Measurements from ENCODE around the gene DBF4.
A peak's percentile ranks its signal among the peaks of the same experiment; 100 is the strongest.
"Not testable (repeated sequence)": the region's sequence is repeated elsewhere in the genome, so short reads cannot be mapped to it uniquely, and the experiment has no call there.

The DBF4 gene

GRCh38 chr7:87882151-87882937 lies 6.1 kb downstream of the DBF4 start:
- DNase-seq (ENCODE audit: low read depth in 2 of 2): no peak

GRCh38 chr7:87885018-87885417 lies 8.7 kb downstream of the DBF4 start:
- DNase-seq (ENCODE audit: low read depth in 2 of 2): no peak

GRCh38 chr7:87886875-87887274 lies 10.6 kb downstream of the DBF4 start:
- peak in 1 of 2 experiments; percentile 6 for DNase-seq (ENCODE audit: low read depth in 2 of 2)

- no peak for DNase-seq (ENCODE audit: low read depth in 2 of 2)
These were observed 19.1 kb downstream of the DBF4 start for GRCh38 chr7:87895363-87895762.

DNA sequence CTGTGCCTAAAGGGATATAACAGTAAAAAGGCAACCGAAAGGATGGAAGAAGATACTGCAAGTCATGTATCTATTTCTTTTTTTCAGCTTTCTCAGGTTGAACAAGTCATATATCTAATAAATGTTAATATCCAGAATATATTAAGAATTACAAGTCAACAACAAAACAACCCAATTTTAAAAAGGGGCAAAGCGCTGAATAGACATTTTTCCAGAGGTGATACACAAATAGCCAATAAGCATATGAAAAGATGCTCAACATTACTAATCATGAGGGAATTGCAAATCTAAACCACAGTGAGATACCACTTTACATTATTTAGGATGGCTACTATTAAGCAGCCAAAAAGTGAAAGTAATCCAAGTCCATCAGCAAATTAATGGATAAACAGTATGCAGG lies 23.0 kb downstream of the DBF4 start:
- no peak for DNase-seq (ENCODE audit: low read depth in 2 of 2)

DNA sequence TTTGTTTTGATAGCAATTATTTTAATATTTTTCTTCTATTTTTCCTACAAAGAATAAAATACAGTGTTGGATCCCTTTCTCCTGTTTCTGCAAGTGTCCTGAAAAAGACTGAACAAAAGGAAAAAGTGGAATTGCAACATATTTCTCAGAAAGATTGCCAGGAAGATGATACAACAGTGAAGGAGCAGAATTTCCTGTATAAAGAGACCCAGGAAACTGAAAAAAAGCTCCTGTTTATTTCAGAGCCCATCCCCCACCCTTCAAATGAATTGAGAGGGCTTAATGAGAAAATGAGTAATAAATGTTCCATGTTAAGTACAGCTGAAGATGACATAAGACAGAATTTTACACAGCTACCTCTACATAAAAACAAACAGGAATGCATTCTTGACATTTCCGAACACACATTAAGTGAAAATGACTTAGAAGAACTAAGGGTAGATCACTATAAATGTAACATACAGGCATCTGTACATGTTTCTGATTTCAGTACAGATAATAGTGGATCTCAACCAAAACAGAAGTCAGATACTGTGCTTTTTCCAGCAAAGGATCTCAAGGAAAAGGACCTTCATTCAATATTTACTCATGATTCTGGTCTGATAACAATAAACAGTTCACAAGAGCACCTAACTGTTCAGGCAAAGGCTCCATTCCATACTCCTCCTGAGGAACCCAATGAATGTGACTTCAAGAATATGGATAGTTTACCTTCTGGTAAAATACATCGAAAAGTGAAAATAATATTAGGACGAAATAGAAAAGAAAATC lies 31.0 kb downstream of the DBF4 start:
- peak in 1 of 2 experiments; percentile 2 for DNase-seq (ENCODE audit: low read depth in 2 of 2)

DNA sequence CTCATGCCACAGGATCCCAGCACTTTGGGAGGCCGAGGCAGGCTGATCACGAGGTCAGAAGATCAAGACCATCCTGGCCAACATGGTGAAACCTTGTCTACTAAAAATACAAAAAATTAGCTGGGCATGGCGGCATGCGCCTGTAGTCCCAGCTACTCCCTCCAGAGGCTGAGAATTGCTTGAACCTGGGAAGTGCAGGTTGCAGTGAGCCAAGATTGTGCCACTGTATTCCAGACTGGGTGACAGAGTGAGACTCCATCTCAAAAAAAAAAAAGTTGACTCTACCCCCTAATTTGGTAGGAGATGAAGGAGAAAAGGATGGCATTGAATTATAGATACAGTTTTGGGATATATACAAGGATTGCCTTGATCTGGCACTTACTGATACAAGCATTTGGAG lies 32.5 kb downstream of the DBF4 start:
- not testable (repeated sequence) for DNase-seq (ENCODE audit: low read depth in 2 of 2)

DNA sequence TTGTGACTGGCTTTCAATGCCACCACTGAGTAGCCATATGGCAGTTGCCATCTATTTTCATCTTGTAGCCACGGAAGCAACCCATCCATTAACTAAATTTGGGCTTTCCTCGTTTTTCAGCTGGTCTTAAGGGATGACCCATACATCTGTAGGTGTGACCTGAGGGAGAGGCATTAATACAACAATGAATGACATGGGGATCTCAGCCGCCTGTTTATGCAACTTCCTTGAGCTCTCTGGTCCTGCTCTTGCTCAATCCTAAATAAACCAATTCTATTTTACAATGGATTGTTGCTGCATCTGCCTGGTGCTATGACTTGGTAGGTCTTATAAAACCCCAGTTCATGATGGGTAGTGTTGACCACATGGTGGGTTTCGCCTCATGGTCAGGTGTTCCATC lies 35.8 kb downstream of the DBF4 start:
- DNase-seq (ENCODE audit: low read depth in 2 of 2): no peak

GRCh38 chr7:87918740-87919139 lies 42.4 kb downstream of the DBF4 start:
- DNase-seq (ENCODE audit: low read depth in 2 of 2): no peak

DNA sequence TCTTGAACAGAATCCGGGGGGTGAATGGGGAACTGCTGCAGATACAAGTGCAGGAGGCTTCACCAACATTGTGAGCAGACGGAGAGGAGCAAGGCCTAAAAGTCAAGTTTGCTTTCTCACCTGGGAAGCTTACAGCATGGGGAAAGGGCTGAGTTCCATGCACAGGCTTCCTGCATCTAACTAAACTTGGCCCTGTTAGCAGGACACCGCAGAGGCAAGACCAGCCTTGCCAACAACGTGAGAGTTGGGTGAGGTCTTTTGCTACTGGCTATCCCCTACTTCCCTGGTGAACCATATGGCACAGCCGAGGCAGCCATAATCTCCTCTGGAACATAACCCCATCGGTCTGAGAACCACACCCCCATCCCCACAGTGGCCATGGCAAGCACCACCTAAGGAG lies 43.6 kb downstream of the DBF4 start:
- no peak for DNase-seq (ENCODE audit: low read depth in 2 of 2)

DNA sequence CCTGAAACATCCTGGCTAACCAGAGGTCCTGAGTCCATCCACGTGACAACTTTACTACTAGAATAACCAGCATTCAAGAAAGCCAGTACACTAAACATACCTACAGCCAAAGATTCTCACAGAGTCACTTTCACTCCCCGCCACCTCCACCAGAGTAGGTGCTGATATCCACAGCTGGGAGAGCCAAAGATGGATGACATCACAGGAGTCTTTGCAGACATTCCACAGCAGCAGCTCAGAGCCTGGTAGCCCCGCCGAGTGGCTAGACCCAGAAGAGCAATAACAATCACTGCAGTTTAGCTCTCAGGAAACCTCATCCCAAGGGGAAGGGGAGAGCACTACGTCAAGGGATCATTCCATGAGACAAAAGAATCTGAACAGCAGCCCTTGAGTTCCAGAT lies 44.3 kb downstream of the DBF4 start:
- no peak for DNase-seq (ENCODE audit: low read depth in 2 of 2)

GRCh38 chr7:87922759-87923395 lies 46.6 kb downstream of the DBF4 start:
- not testable (repeated sequence) for DNase-seq (ENCODE audit: low read depth in 2 of 2)

DNA sequence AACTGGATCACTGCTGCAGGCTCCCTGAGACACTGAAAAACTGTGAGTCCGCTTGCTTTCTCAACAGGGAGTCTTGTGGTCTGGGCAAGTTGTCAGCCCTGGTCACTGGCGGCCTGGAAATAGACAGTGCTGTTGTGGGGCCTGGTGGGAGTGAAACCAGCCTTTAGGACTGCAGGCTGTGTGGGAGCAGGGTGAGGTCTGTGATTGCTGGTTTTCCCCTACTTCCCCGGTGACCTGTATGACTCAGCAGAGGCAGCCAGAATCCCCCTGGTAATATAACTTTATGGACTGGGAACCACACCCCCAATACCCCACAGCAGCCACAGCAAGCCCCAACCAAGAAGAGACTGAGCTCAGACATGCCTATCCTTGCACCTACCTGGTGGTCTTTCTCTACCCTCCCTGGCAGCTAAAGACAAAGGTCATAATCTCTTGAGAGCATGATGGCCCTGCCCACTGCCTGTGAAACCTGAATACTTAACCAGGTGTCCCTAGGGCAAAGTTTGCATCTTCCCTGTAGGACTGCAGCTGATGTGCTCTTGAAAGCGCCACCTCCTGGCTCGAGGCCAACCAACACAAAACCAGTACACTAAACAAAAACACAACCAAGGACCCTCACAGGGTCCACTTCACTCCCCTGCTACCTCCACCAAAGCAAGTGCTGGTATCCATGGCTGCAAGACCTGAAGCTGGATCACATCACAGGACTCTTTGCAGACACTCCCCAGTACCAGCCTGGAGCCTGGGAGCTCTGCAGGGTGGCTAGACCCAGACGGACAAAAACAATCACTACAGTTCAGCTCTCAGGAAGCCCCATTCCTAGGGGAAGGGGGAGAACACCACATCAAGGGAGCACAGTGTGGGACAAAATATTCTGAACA lies 50.5 kb downstream of the DBF4 start:
- DNase-seq (ENCODE audit: low read depth in 2 of 2): no peak

- no peak for DNase-seq (ENCODE audit: low read depth in 2 of 2)
These were observed 57.3 kb downstream of the DBF4 start for GRCh38 chr7:87933605-87933952.

DNA sequence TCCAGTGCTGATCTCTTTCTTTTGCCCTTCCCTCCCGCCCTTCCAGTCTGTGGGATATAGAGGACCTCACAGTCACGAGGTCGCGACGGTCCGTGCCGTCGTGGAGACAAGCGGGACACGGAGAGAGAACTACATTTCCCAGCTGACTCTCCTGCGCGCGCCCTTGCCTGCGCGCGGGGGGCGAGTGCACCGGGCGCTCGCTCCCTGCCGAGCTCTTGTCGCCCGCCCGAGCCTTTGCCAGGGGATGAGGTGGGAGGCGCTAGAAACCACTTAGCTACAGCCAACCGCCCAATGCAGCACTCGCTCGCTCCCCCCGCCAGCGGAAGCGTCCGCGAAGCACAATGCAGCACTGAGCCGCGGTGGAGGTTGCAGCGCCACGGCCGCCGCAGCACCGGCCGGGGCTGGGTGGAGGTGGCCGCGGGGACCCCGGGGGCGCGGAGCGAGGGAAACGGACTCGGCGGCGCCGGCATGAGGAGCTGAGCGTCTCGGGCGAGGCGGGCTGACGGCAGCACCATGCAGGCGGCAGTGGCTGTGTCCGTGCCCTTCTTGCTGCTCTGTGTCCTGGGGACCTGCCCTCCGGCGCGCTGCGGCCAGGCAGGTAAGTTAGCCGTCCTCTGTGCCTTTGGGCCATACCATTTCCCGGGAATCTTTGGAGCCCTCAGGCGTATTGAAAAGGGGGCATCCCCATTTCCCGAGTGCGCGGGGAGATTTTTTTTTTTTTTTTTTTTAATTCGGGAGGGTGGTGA lies 57.8 kb downstream of the DBF4 start, which contains the start of gene ADAM22:
Gene ADAM22, plus strand, starts transcription at position 299 of the 746 bp plus-strand sequence. Its CDS starts 215 bp downstream, at position 514.
- peak; percentile 42 to 54 for DNase-seq (ENCODE audit: low read depth in 2 of 2)

DNA sequence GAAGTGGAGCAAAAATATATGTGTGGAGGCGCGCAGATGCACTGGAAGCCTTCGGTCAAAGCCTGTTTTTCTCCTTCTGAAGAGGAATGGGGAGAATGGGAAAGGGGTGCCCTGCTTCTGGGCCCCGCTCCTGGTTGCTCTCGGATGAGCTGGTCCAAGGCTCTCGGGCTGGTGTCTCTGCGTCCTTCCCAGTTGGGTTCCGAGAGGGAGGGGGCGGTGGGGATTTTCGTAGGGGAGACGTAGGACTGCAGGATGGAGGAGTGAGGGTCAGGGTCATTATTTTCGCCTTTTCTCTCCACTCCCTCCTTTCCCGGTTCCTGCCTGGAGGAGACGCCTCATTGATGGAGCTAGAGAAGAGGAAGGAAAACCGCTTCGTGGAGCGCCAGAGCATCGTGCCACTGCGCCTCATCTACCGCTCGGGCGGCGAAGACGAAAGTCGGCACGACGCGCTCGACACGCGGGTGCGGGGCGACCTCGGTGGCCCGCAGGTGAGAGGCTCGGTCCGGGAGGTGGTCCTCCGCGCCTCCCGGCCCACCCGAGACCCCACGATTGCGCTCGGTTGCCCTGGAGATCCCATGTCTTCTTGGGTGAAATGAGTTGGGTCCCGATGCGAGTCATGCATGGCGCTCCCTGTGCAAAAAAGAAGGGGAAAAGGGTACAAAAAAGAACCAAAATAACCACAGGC lies 58.5 kb downstream of the DBF4 start:
- no peak for DNase-seq (ENCODE audit: low read depth in 2 of 2)

- no peak for DNase-seq (ENCODE audit: low read depth in 2 of 2)
These were observed 59.1 kb downstream of the DBF4 start for GRCh38 chr7:87935384-87935706.

DNA sequence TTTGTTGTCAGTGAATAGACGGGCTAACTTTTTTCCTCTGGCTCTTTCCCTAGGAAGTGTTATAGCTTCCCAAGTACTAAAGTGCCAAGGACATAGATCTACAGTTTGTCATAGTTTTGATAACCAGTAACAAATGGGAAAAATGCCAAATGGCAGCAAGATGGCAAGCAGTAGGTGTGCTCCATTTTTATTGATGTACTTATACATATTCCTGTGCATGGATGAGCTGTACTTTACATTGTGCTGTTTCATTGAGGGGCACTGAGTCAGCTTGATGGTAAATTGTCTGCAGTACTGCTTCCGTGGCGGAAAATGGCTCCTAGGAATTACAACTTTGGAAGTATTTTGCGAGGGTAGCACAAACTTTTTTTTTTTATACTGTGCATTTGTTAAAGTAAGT lies 64.8 kb downstream of the DBF4 start:
- no peak for DNase-seq (ENCODE audit: low read depth in 2 of 2)

DNA sequence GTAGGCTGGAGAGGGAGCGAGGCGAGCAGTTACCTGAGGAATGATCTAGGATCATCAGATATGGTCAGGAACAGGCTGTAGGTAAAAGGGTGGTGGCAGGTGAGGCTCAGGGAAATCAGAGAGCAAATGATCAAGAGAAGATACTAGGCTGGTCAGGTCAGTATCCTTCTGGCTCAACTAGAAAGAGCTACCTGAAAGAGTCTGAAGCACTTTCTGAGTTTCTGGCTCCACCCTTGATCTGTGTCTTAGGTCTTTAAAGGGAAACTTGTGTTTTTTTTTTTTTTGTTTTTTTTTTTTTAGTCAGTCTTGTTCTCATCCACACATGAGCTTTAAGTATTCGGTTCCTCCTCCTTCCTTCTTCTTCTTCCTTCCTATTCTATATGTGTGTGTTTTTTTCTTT lies 68.3 kb downstream of the DBF4 start:
- no peak for DNase-seq (ENCODE audit: low read depth in 2 of 2)

- DNase-seq (ENCODE audit: low read depth in 2 of 2): not testable (repeated sequence)
These were observed 69.6 kb downstream of the DBF4 start for GRCh38 chr7:87945926-87946325.
